A549 (cell line): ENCODE measurements around the gene CRYBG3. TPM values are rescaled to one million over a fixed set of nuclear protein-coding genes. Genes with fewer than 3 reads are reported as not detected.
A peak's percentile ranks its signal among the peaks of the same experiment; 100 is the strongest.

Source experiments
- ATAC-seq, 2 experiments: fragments of 200-7000 bp in 1 of 2; fragments of >200 bp in 1 of 2; cut with Nextera tagmentation in 1 of 2; cut with Tn5 transposase in 1 of 2; 3 replicates each; pipeline versions ENCODE4 v1.8.0 to v1.9.1; 2018 to 2020; ENCODE audit warnings: mild to moderate bottlenecking in 1 of 2, moderate library complexity in 1 of 2
- CTCF ChIA-PET: fragments of 300-600 bp; sonication (Branson Sonifier 250); formaldehyde crosslinking; extraction: SDS; loops from one replicate; lab custom pipeline; 2021; ENCODE audit warnings: antibody characterized with exemption, inconsistent platforms; lab: Yijun Ruan, JAX
- POLR2A ChIA-PET: fragments of 350-600 bp; formaldehyde crosslinking; extraction: SDS; loops from one replicate; lab custom pipeline; 2021; ENCODE audit warnings: antibody characterized with exemption, inconsistent platforms; lab: Yijun Ruan, JAX
- DNase-seq, 2 experiments: peaks; one replicate each; pipeline versions ENCODE4 v3.0.0 to v3.0.0-alpha.2; 2011 to 2016; ENCODE audit warnings: low read depth in 1 of 2, low spot score in 1 of 2
- FAIRE-seq: peaks from 2 replicates; lab custom pipeline; 2011; peaks lifted over from hg19 to GRCh38; lab: Jason Lieb, UNC
- H3K27ac ChIP-seq, 2 experiments: fragments of >200 bp; sonication (Bioruptor Twin); formaldehyde crosslinking; 3 replicates each; pipeline ENCODE4 v1.5.1; 2016 to 2017
- H3K4me1 ChIP-seq: fragments of >200 bp; sonication (Bioruptor Twin); formaldehyde crosslinking; 3 replicates; pipeline ENCODE4 v1.6.1; 2016
- H3K4me2 ChIP-seq: fragments of >200 bp; sonication (Bioruptor Twin); formaldehyde crosslinking; 3 replicates; pipeline ENCODE4 v1.6.1; 2016
- H3K4me3 ChIP-seq: fragments of >200 bp; sonication (Bioruptor Twin); formaldehyde crosslinking; 3 replicates; pipeline ENCODE4 v1.5.1; 2016
- H3K9me3 ChIP-seq: fragments of >200 bp; sonication (Bioruptor Twin); formaldehyde crosslinking; 3 replicates; pipeline ENCODE4 v1.6.1; 2016
- BHLHE40 ChIP-seq: IDR thresholded peaks from 2 replicates; pipeline ENCODE4 v1.6.1; 2012; ENCODE audit warnings: low read depth, low read length, inconsistent platforms
- CBX2 ChIP-seq: fragments of 200-600 bp; sonication (generic); IDR thresholded peaks from 2 replicates; pipeline ENCODE4 v1.6.1; 2016; ENCODE audit warnings: low read depth, mild to moderate bottlenecking, borderline replicate concordance
- CHD2 ChIP-seq: fragments of 150-350 bp; IDR thresholded peaks from 2 replicates; pipeline ENCODE4 v1.6.1; 2014; ENCODE audit warnings: low read length; ENCODE audit not compliant: partially characterized antibody
- CHD4 ChIP-seq: fragments of 200-600 bp; sonication (generic); IDR thresholded peaks from 2 replicates; pipeline ENCODE4 v1.6.1; 2016; ENCODE audit warnings: antibody characterized with exemption, mild to moderate bottlenecking, borderline replicate concordance
- EHF ChIP-seq: fragments of 250-450 bp; sonication (Bioruptor Pico); IDR thresholded peaks from 2 replicates; pipeline ENCODE4 v1.5.0; 2020; ENCODE audit warnings: mild to moderate bottlenecking
- FOSL2 ChIP-seq, 2 experiments: fragments of 450-650 bp in 1 of 2; fragments of >200 bp in 1 of 2; sonication (Bioruptor Twin) in 1 of 2; formaldehyde crosslinking; IDR thresholded peaks; 2 replicates each; pipeline versions ENCODE4 v1.5.0 to v1.6.1; 2016 to 2020; ENCODE audit warnings: mild to moderate bottlenecking in 1 of 2, moderate library complexity in 1 of 2
- GATA3 ChIP-seq: IDR thresholded peaks from 2 replicates; pipeline ENCODE4 v1.6.1; 2012; ENCODE audit warnings: borderline replicate concordance
- HDAC2 ChIP-seq: fragments of 200-600 bp; sonication (generic); IDR thresholded peaks from 2 replicates; pipeline ENCODE4 v1.6.1; 2016
- HOXA7 ChIP-seq: fragments of 250-450 bp; sonication (Bioruptor Pico); IDR thresholded peaks from 2 replicates; pipeline ENCODE4 v1.5.0; 2020; ENCODE audit warnings: mild to moderate bottlenecking, moderate library complexity
- HOXB13 ChIP-seq: fragments of 250-450 bp; sonication (Bioruptor Pico); IDR thresholded peaks from 2 replicates; pipeline ENCODE4 v1.5.0; 2020; ENCODE audit warnings: low read depth, mild to moderate bottlenecking, moderate library complexity
- HOXB5 ChIP-seq: fragments of 250-450 bp; sonication (Bioruptor Pico); IDR thresholded peaks from 2 replicates; pipeline ENCODE4 v1.5.0; 2020; ENCODE audit warnings: mild to moderate bottlenecking, moderate library complexity
- JUN ChIP-seq, 2 experiments: fragments of >200 bp; sonication (Bioruptor Twin); formaldehyde crosslinking; IDR thresholded peaks; 2 replicates in 1 of 2; 3 replicates in 1 of 2; pipeline ENCODE4 v1.6.1; 2016 to 2017
- KDM5A ChIP-seq: fragments of 200-600 bp; sonication (generic); IDR thresholded peaks from 2 replicates; pipeline ENCODE4 v1.6.1; 2016; ENCODE audit warnings: antibody characterized with exemption, mild to moderate bottlenecking
- MAFK ChIP-seq: fragments of 450-650 bp; IDR thresholded peaks from 2 replicates; pipeline ENCODE4 v1.6.1; 2014; ENCODE audit not compliant: partially characterized antibody
- MAZ ChIP-seq: fragments of 150-350 bp; IDR thresholded peaks from 2 replicates; pipeline ENCODE4 v1.6.1; 2014; ENCODE audit warnings: antibody characterized with exemption, low read depth, low read length, borderline replicate concordance
- MYC ChIP-seq: IDR thresholded peaks from 2 replicates; pipeline ENCODE4 v1.6.1; 2012; ENCODE audit warnings: mild to moderate bottlenecking, inconsistent platforms, low read length, improper control_type of control experiment, borderline replicate concordance
- NFE2L2 ChIP-seq: fragments of 150-350 bp; conservative IDR thresholded peaks from 2 replicates; pipeline ENCODE4 v1.6.1; 2014; ENCODE audit warnings: low read length
- NPAS2 ChIP-seq: fragments of 250-450 bp; sonication (Bioruptor Pico); IDR thresholded peaks from 2 replicates; pipeline ENCODE4 v1.8.0; 2022; ENCODE audit warnings: mild to moderate bottlenecking, moderate library complexity, borderline replicate concordance
- NR3C1 ChIP-seq: fragments of >200 bp; sonication (Bioruptor Twin); formaldehyde crosslinking; IDR thresholded peaks from 3 replicates; pipeline ENCODE4 v1.6.1; 2017
- PHF8 ChIP-seq: fragments of 200-600 bp; sonication (generic); IDR thresholded peaks from 2 replicates; pipeline ENCODE4 v1.6.1; 2016; ENCODE audit warnings: low read depth, mild to moderate bottlenecking, antibody characterized with exemption, moderate library complexity, borderline replicate concordance
- RARB ChIP-seq: fragments of 250-450 bp; sonication (Bioruptor Pico); IDR thresholded peaks from 2 replicates; pipeline ENCODE4 v1.8.0; 2021; ENCODE audit warnings: mild to moderate bottlenecking, moderate library complexity
- RCOR1 ChIP-seq: fragments of 150-350 bp; IDR thresholded peaks from 2 replicates; pipeline ENCODE4 v1.6.1; 2014; ENCODE audit warnings: antibody characterized with exemption, low read length, low read depth
- RNF2 ChIP-seq: fragments of 200-600 bp; sonication (generic); IDR thresholded peaks from 2 replicates; pipeline ENCODE4 v1.6.1; 2016; ENCODE audit warnings: low read depth, mild to moderate bottlenecking, antibody characterized with exemption, moderate library complexity, borderline replicate concordance
- SMC3 ChIP-seq: fragments of >200 bp; sonication (Bioruptor Twin); formaldehyde crosslinking; IDR thresholded peaks from 3 replicates; pipeline ENCODE4 v1.6.1; 2018; ENCODE audit warnings: inconsistent platforms
- SREBF2 ChIP-seq: fragments of 450-650 bp; IDR thresholded peaks from 2 replicates; pipeline ENCODE4 v1.6.1; 2014; ENCODE audit warnings: mild to moderate bottlenecking, moderate library complexity
- TFCP2L1 ChIP-seq: fragments of 250-450 bp; sonication (Bioruptor Pico); IDR thresholded peaks from 2 replicates; pipeline ENCODE4 v1.5.0; 2021; ENCODE audit warnings: mild to moderate bottlenecking
- TP53 ChIP-seq: fragments of 250-450 bp; sonication (Bioruptor Pico); IDR thresholded peaks from 2 replicates; pipeline ENCODE4 v1.5.0; 2021; ENCODE audit warnings: mild to moderate bottlenecking, moderate library complexity
- ZFP36 ChIP-seq: fragments of 450-650 bp; IDR thresholded peaks from 2 replicates; pipeline ENCODE4 v1.6.1; 2014; ENCODE audit warnings: borderline replicate concordance; ENCODE audit not compliant: partially characterized antibody
- ZNF302 ChIP-seq: fragments of 250-450 bp; sonication (Bioruptor Pico); IDR thresholded peaks from 2 replicates; pipeline ENCODE4 v1.9.0; 2021; ENCODE audit warnings: inconsistent platforms, mild to moderate bottlenecking, moderate library complexity
- ZSCAN20 ChIP-seq: fragments of 250-450 bp; sonication (Bioruptor Pico); IDR thresholded peaks from 2 replicates; pipeline ENCODE4 v1.8.0; 2022; ENCODE audit warnings: mild to moderate bottlenecking, moderate library complexity
- WGBS: methylation state at CpG from one replicate; pipeline ENCODE4 v1.1.6; 2017; ENCODE audit errors: missing lambda C conversion rate; 5-methylcytosine and 5-hydroxymethylcytosine counted together
- polyA minus RNA-seq: library from RNA; depleted of rRNA, polyadenylated mRNA; stranded (reverse); fragments of >200 nt; gene quantifications from 2 replicates; pipeline ENCODE4 v1.2.3, GENCODE V29; 2011; rRNA and poly(A)+ RNA removed
- polyA plus RNA-seq, 4 experiments: library from polyadenylated mRNA; depleted of rRNA in 3 of 4; stranded (reverse); fragments of >200 nt; fragmentation: RNase III in 1 of 4; extraction: RNeasy Plus Mini Kit Qiagen cat#74134 plus additional on column Dnase treatment in 1 of 4; gene quantifications; 2 replicates in 3 of 4; 3 replicates in 1 of 4; pipeline ENCODE4 v1.2.3, GENCODE V29; 2011 to 2017
- TF ChIP-seq, protein P1 (sequence below): IDR thresholded peaks from 2 replicates; pipeline ENCODE4 v1.6.1; 2012
- TF ChIP-seq, protein P2 (sequence below): fragments of >200 bp; sonication (Bioruptor Twin); formaldehyde crosslinking; IDR thresholded peaks from 3 replicates; pipeline ENCODE4 v1.6.1; 2016
- TF ChIP-seq, protein P3 (sequence below): fragments of 450-650 bp; IDR thresholded peaks from 2 replicates; pipeline ENCODE4 v1.6.1; 2014; ENCODE audit warnings: antibody characterized with exemption
- TF ChIP-seq, protein P4 (sequence below): fragments of >200 bp; sonication (Bioruptor Twin); formaldehyde crosslinking; IDR thresholded peaks from 3 replicates; pipeline ENCODE4 v1.5.1; 2016
- TF ChIP-seq, protein P5 (sequence below): fragments of >200 bp; sonication (Bioruptor Twin); formaldehyde crosslinking; IDR thresholded peaks from 2 replicates; pipeline ENCODE4 v1.6.1; 2016
- TF ChIP-seq, protein P6 (sequence below): fragments of 250-450 bp; sonication (Bioruptor Pico); IDR thresholded peaks from 2 replicates; pipeline ENCODE4 v1.5.0; 2020; ENCODE audit warnings: low read depth, mild to moderate bottlenecking, moderate library complexity

The CRYBG3 gene
- 8.7 TPM in 2 replicates for polyA plus RNA-seq (2011; rRNA removed)
- polyA plus RNA-seq (2012; cell fraction: cytosol; rRNA removed), result 1.6 and 1.7 TPM in 2 replicates
- polyA plus RNA-seq (2012; cell fraction: nucleus; rRNA removed), result 2.8 and 2.9 TPM in 2 replicates
- polyA plus RNA-seq (2017; fragmentation: RNase III; extraction: RNeasy Plus Mini Kit Qiagen cat#74134 plus additional on column Dnase treatment), result 3.6 to 4.5 TPM (median 4.3 TPM) in 3 replicates
- polyA minus RNA-seq, result 11.3 and 14.9 TPM in 2 replicates

DNA sequence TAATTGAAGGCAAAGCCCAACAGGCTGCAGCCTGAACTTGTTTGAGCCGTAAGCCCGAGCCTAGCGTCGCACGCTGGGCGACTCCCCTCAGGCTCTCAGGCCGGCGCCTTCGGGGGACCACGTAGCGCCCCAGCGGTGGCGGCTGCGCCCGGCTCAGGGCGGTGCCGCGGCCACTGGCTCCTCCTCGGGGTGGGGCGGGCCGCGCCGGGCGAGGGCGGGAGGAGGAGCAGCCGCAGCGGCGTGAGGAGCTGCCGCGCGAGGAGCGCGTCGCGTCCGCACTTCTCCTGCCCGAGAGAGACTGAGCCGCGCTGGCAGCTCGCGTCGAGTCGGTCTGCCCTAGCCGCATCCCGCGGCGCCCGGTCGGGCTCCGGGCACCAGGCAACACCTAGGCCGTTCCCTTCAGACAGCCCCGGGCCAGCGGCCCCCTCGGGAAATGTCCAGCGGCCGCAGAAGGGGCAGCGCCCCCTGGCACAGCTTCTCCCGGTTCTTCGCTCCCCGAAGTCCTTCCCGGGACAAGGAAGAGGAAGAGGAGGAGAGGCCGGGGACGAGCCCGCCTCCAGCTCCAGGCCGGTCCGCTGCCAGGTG is at the start of gene CRYBG3:
Gene CRYBG3 (plus strand): TSS at position 238 of the 585 bp plus-strand sequence. CDS start 196 bp downstream, at position 434.
- H3K4me1 ChIP-seq, result peaks cover 7% of the 10 kb centered on the region; the same call in 1 of the 3 replicates
- ATAC-seq, result peak; percentile 97 to 99
- peak within 1 kb of the TSS; percentile 71 for H3K4me3 ChIP-seq
- peak within 1 kb of the TSS; percentile 86 for H3K4me2 ChIP-seq
- H3K27ac ChIP-seq, result peak within 1 kb of the TSS; percentile 76 to 92
- ChIA-PET POLR2A (interaction anchor here (0.6 to 1.2 kb wide), 4 partner anchors 9 to 200 kb away, joined by 3 to 6 read pairs (median 4); no protein-coding TSS in a partner anchor), CTCF (interaction anchor here (0.8 to 2.1 kb wide), 13 partner anchors 9 to 342 kb away, joined by 3 to 8 read pairs (median 4); partner anchors contain the start of gene ARL6)
- FAIRE-seq, result no peak
- DNase-seq, result peak; percentile 73
- WGBS, result 6% methylated on average over 9 of the region's 66 CpGs
- H3K9me3 ChIP-seq, result no peaks in the 10 kb centered on the region
- TF ChIP-seq, protein P1, sequence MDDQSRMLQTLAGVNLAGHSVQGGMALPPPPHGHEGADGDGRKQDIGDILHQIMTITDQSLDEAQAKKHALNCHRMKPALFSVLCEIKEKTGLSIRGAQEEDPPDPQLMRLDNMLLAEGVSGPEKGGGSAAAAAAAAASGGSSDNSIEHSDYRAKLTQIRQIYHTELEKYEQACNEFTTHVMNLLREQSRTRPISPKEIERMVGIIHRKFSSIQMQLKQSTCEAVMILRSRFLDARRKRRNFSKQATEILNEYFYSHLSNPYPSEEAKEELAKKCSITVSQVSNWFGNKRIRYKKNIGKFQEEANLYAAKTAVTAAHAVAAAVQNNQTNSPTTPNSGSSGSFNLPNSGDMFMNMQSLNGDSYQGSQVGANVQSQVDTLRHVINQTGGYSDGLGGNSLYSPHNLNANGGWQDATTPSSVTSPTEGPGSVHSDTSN, result no peak
- TF ChIP-seq RNF2 (no peak), FOSL2 (IDR thresholded peaks at IDR 0.05) (no peak), FOSL2 (CRISPR knock-in tag; IDR thresholded peaks at IDR 0.05) (no peak), HOXA7 (CRISPR knock-in tag) (no peak), CBX2 (no peak), BHLHE40 (no peak), TFCP2L1 (CRISPR knock-in tag) (no peak), ZFP36 (no peak), SREBF2 (no peak), MAZ (no peak), NFE2L2 (no peak), MYC (no peak), RARB (no peak), HOXB13 (CRISPR knock-in tag) (no peak), CHD2 (no peak), GATA3 (no peak), HOXB5 (CRISPR knock-in tag) (no peak), CHD4 (no peak), RCOR1 (no peak), MAFK (no peak), ZSCAN20 (CRISPR knock-in tag) (no peak), TP53 (CRISPR knock-in tag) (no peak), EHF (CRISPR knock-in tag) (no peak), JUN (IDR thresholded peaks at IDR 0.05) (peak; percentile 73 to 78), NR3C1 (no peak), PHF8 (peak; percentile 67; the same call in 1 of the 2 replicates), HDAC2 (no peak), NPAS2 (no peak), ZNF302 (CRISPR knock-in tag) (no peak), SMC3 (peak; percentile 32; the same call in 1 of the 3 replicates), KDM5A (no peak)
- TF ChIP-seq, protein P2, sequence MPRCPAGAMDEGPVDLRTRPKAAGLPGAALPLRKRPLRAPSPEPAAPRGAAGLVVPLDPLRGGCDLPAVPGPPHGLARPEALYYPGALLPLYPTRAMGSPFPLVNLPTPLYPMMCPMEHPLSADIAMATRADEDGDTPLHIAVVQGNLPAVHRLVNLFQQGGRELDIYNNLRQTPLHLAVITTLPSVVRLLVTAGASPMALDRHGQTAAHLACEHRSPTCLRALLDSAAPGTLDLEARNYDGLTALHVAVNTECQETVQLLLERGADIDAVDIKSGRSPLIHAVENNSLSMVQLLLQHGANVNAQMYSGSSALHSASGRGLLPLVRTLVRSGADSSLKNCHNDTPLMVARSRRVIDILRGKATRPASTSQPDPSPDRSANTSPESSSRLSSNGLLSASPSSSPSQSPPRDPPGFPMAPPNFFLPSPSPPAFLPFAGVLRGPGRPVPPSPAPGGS, result 0 out of 3 replicates have a peak, but pooled peaks have one; percentile 61
- TF ChIP-seq, protein P3, sequence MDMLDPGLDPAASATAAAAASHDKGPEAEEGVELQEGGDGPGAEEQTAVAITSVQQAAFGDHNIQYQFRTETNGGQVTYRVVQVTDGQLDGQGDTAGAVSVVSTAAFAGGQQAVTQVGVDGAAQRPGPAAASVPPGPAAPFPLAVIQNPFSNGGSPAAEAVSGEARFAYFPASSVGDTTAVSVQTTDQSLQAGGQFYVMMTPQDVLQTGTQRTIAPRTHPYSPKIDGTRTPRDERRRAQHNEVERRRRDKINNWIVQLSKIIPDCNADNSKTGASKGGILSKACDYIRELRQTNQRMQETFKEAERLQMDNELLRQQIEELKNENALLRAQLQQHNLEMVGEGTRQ, result no peak
- TF ChIP-seq, protein P4, sequence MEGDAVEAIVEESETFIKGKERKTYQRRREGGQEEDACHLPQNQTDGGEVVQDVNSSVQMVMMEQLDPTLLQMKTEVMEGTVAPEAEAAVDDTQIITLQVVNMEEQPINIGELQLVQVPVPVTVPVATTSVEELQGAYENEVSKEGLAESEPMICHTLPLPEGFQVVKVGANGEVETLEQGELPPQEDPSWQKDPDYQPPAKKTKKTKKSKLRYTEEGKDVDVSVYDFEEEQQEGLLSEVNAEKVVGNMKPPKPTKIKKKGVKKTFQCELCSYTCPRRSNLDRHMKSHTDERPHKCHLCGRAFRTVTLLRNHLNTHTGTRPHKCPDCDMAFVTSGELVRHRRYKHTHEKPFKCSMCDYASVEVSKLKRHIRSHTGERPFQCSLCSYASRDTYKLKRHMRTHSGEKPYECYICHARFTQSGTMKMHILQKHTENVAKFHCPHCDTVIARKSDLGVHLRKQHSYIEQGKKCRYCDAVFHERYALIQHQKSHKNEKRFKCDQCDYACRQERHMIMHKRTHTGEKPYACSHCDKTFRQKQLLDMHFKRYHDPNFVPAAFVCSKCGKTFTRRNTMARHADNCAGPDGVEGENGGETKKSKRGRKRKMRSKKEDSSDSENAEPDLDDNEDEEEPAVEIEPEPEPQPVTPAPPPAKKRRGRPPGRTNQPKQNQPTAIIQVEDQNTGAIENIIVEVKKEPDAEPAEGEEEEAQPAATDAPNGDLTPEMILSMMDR, result peak; percentile 62
- TF ChIP-seq, protein P5, sequence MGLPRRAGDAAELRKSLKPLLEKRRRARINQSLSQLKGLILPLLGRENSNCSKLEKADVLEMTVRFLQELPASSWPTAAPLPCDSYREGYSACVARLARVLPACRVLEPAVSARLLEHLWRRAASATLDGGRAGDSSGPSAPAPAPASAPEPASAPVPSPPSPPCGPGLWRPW, result no peak
- TF ChIP-seq, protein P6, sequence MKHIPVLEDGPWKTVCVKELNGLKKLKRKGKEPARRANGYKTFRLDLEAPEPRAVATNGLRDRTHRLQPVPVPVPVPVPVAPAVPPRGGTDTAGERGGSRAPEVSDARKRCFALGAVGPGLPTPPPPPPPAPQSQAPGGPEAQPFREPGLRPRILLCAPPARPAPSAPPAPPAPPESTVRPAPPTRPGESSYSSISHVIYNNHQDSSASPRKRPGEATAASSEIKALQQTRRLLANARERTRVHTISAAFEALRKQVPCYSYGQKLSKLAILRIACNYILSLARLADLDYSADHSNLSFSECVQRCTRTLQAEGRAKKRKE (CRISPR knock-in tag), result no peak
